ENCODE results near the gene GRAP. TPM values are rescaled to one million over a fixed set of nuclear protein-coding genes. Genes with fewer than 3 reads are reported as not detected.

The GRAP gene
- total RNA-seq, 2 donors from 2014 or later: 0.27 to 11.1 TPM

DNA sequence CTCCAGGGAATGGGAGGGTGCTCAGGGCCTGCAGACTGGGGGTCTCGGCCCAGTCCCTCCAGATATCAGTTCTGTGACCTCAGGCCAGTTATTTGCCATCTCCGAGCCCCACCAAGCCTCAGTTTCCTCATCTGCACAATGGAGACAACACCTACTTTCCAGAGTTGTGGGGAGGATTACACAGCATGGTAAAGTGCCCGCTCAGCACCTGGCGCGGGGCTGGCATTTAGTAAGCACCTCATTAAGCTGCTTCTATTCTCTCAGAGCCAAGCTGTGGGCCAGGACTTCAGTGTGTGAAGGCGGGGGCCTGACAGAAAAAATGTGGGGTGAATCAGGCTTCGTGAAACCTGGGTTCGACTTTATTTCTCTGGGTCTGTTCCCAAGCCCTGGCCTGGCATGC lies 47.4 kb downstream of the GRAP start:
- Histone ChIP-seq H3K4me3 (no peak overlapping the region), H3K4me1 (replicated peaks) (no peaks in the 10 kb centered on the region), H3K36me3 (no peaks in the 10 kb centered on the region), H3K9me3 (no peaks in the 10 kb centered on the region), H3K27ac (no peak overlapping the region), H3K27me3 (replicated peaks; ENCODE audit: insufficient read depth) (no peaks in the 10 kb centered on the region)
- DNase-seq (ENCODE audit: low spot score): no peak
- WGBS: 91% methylated on average over 8 of the region's 8 CpGs
- TF ChIP-seq POLR2AphosphoS5 (IDR thresholded peaks at IDR 0.05): no peak
- TF ChIP-seq, protein P1, sequence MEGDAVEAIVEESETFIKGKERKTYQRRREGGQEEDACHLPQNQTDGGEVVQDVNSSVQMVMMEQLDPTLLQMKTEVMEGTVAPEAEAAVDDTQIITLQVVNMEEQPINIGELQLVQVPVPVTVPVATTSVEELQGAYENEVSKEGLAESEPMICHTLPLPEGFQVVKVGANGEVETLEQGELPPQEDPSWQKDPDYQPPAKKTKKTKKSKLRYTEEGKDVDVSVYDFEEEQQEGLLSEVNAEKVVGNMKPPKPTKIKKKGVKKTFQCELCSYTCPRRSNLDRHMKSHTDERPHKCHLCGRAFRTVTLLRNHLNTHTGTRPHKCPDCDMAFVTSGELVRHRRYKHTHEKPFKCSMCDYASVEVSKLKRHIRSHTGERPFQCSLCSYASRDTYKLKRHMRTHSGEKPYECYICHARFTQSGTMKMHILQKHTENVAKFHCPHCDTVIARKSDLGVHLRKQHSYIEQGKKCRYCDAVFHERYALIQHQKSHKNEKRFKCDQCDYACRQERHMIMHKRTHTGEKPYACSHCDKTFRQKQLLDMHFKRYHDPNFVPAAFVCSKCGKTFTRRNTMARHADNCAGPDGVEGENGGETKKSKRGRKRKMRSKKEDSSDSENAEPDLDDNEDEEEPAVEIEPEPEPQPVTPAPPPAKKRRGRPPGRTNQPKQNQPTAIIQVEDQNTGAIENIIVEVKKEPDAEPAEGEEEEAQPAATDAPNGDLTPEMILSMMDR (IDR thresholded peaks at IDR 0.05): no peak
- no peak for TF ChIP-seq POLR2A (IDR thresholded peaks at IDR 0.05)
- intact Hi-C loops (cut with DNase I): no loop called here

DNA sequence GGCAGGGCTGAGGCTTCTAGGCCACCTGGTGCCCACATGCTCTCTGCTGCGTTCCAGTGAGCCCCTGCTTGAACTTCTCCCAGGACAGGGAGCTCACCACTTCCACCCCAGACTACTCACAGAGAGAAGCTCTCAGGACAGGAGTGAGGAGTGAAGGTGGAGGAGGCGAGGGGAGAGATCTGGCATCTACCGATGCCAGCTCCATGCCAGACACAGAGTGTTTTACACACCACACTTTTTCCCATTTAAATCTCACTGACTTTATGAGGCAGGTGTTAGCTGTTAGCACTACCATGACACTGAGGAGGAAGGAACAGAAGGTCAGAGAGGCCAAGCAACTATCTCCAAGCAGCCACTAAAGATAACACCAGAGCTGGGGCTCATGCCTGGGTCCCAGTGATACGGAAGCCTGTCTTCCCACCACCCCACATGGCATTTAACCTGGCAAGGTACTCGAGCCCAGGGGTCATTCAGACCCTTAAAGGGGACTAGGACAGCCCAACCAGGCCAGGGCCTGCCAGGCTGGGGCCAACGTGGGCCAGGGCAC lies 49.0 kb downstream of the GRAP start:
- no peak overlapping the region for H3K4me3 ChIP-seq
- H3K4me1 ChIP-seq (replicated peaks): no peaks in the 10 kb centered on the region
- intact Hi-C loops (cut with DNase I): no loop called here
- 83% methylated on average over 6 of the region's 6 CpGs for WGBS
- no peaks in the 10 kb centered on the region for H3K36me3 ChIP-seq
- H3K27ac ChIP-seq: no peak overlapping the region
- DNase-seq (ENCODE audit: low spot score): no peak
- TF ChIP-seq, protein P1 (IDR thresholded peaks at IDR 0.05): no peak
- TF ChIP-seq POLR2AphosphoS5 (IDR thresholded peaks at IDR 0.05) (no peak), POLR2A (IDR thresholded peaks at IDR 0.05) (no peak)
- H3K9me3 ChIP-seq: no peaks in the 10 kb centered on the region
- no peaks in the 10 kb centered on the region for H3K27me3 ChIP-seq (replicated peaks; ENCODE audit: insufficient read depth)

DNA sequence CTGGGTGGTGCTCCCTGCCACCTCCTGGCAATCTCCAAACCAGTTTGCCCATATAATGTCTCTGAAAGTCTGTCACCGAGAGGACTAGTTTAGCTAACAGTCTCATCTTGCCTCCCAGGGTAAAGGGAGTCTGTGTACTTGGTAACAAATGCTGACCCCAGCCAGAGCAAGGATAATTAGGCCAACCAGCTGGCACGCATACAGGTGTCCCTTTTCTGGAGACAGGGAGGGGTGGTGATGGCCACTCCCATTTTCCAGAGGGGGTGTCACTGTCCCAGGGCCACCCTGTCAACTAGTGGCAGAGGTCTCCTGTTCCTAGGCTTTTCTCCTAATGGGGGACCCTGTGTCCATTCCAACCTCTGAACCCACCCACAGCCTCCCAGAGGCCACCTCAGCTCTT lies 50.3 kb downstream of the GRAP start:
- intact Hi-C loops (cut with DNase I): no loop called here
- no peak overlapping the region for H3K4me3 ChIP-seq
- 95% methylated on average over 2 of the region's 2 CpGs for WGBS

DNA sequence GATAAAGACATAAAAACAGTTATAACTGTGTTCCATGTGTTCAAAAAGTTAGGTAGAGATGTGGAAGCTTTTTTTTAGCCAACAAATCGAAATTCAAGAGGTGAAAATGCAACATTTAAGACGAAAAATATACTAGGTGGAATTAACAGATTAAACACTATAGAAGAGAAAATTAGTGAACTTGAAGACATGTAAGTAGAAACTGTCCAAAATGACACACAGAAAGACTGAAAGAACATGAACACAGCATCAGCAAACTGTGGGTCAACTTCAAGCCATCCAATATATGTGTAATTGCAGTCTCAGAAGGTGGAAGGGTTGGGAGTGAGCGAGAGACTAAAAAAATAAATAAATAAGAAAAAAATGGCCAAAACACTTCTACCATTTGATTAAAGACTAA lies 51.5 kb downstream of the GRAP start:
- no peak for DNase-seq (ENCODE audit: low spot score)
- H3K27me3 ChIP-seq (replicated peaks; ENCODE audit: insufficient read depth): no peaks in the 10 kb centered on the region
- no peaks in the 10 kb centered on the region for H3K4me1 ChIP-seq (replicated peaks)
- H3K36me3 ChIP-seq: no peaks in the 10 kb centered on the region
- no peaks in the 10 kb centered on the region for H3K9me3 ChIP-seq
- H3K27ac ChIP-seq: no peak overlapping the region
- intact Hi-C loops (cut with DNase I): no loop called here
- TF ChIP-seq, protein P1 (IDR thresholded peaks at IDR 0.05): no peak
- no peak for TF ChIP-seq POLR2AphosphoS5 (IDR thresholded peaks at IDR 0.05)
- no peak overlapping the region for H3K4me3 ChIP-seq
- 98% methylated on average over 3 of the region's 3 CpGs for WGBS

More for the DNA sequence above, 50.3 kb downstream of the GRAP start:
- Histone ChIP-seq H3K27me3 (replicated peaks; ENCODE audit: insufficient read depth) (no peaks in the 10 kb centered on the region), H3K4me1 (replicated peaks) (no peaks in the 10 kb centered on the region), H3K9me3 (no peaks in the 10 kb centered on the region), H3K27ac (no peak overlapping the region), H3K36me3 (no peaks in the 10 kb centered on the region)
- DNase-seq (ENCODE audit: low spot score): no peak
- TF ChIP-seq, protein P1 (IDR thresholded peaks at IDR 0.05): no peak
- TF ChIP-seq POLR2A (IDR thresholded peaks at IDR 0.05): no peak
- TF ChIP-seq POLR2AphosphoS5 (IDR thresholded peaks at IDR 0.05): no peak

DNA sequence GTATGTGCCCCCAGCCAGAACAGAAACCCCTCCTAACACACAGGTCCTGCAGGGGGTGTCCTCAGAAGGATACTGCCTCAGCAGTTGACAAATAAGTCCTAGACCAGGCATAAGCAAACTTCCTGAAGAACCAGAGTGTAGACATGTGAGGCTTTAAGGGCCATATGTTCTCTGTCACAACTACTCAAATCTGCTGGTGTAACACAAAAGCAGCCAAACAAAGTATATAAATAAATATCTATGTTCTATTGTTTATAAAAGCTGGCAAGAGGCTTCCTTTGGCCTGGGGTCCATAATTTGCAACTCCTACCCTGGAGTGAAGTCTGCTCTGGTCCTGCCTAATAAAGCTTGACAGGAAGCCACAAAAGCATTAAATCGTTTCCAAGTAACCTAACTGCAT lies 52.1 kb downstream of the GRAP start:
- no peaks in the 10 kb centered on the region for H3K27me3 ChIP-seq (replicated peaks; ENCODE audit: insufficient read depth)
- TF ChIP-seq, protein P1 (IDR thresholded peaks at IDR 0.05): no peak
- TF ChIP-seq POLR2A (IDR thresholded peaks at IDR 0.05) (no peak), POLR2AphosphoS5 (IDR thresholded peaks at IDR 0.05) (no peak)
- WGBS: 41% methylated on average over 1 of the region's 1 CpG
- H3K9me3 ChIP-seq: no peaks in the 10 kb centered on the region
- no peak for DNase-seq (ENCODE audit: low spot score)
- H3K27ac ChIP-seq: no peak overlapping the region
- no peak overlapping the region for H3K4me3 ChIP-seq
- intact Hi-C loops (cut with DNase I): no loop called here
- no peaks in the 10 kb centered on the region for H3K4me1 ChIP-seq (replicated peaks)
- no peaks in the 10 kb centered on the region for H3K36me3 ChIP-seq

All from prostate gland (tissue), 2 donors.